ENCODE measurements around the gene SYTL2.
A peak's percentile ranks its signal among the peaks of the same experiment; 100 is the strongest.

SYTL2 gene

GRCh38 chr11:85759915-85760314 lies 51.0 kb downstream of the SYTL2 start:
- DNase-seq = no peak

DNA sequence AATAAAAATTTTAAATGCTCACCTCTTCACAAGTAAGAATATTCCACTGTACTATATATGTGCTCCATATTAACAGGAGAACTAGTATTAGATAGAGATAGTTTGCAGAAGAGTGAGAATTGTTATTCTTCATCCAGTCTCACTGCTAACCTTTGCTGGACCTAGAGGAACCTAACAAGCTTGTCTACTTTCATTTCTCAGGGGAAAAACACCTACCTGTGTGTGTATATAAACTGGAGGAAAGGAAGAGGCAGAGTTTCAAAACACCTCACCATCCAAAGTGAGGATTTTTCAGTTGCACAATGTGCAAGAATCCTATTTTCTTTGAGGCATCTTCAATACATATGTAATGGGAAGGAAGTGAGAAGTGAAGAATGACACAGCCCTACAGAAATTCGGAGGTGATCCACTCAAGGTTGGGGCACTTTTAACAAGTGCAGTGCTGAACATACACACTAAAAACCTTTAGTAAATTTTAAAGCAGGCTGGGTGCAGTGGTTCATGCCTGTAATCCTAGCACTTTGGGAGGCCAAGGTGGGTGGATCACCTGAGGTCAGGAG lies 52.4 kb downstream of the SYTL2 start:
- DNase-seq = no peak

DNA sequence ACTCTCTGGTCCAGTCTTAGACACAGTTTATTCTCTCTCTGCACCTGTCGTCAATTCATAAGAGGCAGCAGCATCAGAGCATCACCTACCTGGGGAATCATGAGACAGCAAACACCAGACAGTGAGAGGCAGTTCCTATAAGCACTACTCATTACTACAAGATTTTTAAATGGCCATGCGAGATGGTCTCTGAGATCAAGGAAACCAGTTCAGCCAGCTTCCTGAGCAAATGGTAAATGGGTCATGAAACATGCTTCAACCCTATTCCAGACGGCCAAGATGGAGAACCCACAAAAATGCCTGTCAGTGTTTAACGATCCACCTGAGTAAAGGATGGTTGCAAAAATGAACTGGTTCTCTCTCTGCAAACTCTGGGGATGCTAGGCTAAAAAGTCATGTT lies 52.9 kb downstream of the SYTL2 start:
- no peak for DNase-seq

DNA sequence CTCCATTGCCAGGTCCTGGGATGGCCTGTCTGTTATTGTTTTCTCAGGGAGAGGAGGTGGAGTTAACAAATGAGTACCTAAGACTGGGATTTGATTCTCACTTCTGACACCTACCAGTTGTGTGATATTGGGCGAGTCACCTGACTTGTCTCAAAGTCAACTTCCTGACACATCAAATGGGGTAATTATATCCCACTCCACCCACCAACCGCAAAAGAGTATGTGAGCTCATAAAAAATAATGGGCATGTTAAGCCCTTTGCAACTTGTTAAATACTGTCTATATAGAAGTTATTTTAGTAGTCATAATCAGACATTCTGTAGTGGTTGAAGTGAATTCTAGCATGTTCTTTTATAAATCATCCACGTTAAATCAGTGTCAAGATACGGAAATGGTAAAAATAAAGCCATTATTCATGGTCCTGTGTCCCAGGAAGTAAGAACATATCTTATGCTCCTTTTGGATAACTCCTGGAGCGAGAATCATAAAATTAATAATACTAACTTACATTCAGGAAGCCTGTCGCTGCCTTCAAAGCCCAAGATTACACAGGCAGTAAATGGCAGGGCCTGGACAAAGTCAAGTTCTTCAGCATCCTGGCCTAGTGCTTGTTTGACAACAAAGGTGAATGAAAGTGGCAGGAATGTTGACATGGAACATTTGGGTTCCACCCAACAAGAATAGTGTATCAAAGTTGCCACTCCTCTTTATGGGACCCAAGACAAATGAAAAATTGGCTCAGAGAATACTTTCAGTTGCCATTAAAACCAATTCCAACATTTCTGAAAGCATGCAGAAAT lies 54.3 kb downstream of the SYTL2 start:
- no peak for DNase-seq

GRCh38 chr11:85755701-85756100 lies 55.2 kb downstream of the SYTL2 start:
- DNase-seq = no peak

DNA sequence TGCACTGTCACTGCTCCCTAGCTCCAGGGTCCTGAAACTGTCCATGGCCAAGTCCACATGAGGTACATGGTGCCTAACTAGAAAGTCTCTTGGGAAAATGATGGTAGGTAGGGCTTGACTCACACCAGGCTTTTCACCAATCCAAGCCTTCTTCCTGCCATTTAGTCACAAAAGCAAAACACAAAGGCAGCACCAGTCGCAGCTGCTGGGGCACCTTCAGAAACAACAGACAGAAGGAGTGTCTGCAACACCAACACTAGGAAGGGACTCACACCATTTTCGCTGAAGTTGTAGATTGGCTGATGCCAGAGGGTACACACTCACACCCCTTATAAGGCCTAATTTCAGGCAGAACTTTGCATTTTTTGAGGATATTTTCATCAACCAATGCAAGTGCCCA lies 55.7 kb downstream of the SYTL2 start:
- no peak for DNase-seq

DNA sequence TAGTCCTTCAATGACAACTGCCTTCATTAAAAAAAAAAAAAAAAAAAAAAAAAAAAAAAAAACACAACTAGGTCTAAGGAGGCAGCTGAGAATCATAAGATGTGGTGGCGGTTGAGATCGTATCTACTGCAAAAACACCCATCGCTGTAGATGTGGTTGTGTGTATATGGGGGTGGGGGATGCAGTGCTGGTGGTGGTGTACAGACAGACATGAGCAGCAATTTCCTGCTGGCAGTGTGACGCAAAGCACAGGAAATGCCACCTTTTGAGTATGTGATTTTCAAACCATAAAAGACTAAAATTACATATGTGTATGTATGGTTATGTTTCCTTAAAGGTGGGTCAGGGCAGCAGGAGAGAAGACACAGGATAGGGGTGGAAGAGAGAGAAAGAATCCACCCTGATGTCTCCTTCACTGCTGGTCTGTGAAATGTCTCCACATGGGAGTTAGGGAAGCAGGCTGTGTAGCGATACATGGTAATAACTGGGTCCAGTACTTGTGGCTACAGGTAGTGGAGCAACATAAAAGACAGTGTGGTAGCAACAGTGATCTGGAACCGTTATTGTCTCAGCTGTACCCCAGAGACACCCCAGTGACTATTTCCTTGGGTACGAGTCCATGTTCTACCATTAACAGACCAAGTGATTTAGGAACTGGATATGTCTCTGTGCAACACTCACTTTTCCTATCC lies 57.9 kb downstream of the SYTL2 start:
- DNase-seq = no peak

DNA sequence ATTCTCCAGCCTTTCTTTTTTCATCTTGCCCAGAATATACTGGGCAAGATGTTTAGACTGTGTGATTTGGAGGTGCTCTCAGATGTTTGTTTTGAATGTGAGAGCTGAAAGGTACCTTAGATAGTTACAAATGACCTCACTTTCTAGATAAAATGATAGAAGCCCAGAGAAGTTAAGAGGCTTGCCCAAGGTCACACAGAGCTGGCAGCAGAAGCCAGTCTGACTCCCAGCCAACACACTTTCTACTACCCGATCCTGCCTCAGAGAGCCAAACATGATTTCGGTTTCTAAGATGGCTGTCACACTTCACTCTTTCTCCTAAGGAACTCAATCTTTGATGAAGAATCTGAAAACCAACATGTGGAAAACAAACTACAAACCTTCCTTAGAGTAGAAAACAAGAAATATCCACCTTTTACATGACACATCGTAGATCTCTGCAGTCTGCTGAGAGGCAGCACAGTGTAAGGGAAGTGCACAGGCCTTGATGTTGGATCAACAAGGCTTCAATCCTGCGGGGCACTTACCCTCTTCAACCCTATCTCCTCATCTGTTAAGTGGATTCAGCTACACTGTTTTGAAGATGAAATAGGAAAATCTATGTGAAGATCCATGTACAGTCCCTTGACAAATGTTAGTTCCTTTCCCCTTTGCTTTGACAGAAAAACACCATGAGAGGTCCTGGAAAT lies 58.6 kb downstream of the SYTL2 start:
- DNase-seq = no peak

DNA sequence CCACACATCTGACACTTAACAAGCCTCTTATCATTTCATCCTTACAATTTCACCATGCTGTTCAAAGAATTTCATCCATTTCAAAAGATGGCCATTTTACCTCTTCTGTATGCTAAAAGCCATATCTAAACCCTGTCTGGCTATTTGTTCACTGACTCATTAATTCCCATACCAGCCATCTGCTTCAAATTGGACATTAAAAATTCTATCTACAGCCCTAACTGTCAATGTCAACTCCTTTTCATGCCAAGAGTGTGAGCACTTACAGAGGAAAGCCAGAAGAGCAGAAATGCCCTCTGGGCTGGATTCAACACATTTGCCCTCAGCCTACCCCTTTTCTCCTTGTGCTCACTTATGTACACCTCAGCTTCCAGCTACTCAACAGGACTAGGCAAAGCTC lies 59.2 kb downstream of the SYTL2 start:
- no peak for DNase-seq

DNA sequence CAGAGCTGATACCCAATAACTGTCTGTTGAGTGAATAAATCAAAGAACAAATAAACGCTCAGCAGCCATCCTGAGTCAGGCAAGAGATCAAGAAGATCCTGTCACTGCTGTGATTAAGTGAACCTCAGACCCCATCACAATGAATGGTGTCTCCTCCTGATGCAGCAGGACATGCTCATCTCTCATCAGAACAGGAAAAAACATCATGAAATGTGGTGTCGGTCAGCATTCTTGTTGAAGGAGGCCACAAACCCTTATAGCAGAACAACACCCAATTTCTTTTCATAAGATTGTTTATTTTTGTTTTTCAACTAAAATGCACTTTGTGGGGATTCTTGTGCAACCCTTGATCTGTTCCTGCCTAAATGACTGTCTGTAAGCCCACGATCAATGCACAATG lies 60.3 kb downstream of the SYTL2 start:
- no peak for DNase-seq

GRCh38 chr11:85749884-85750283 lies 61.1 kb downstream of the SYTL2 start:
- DNase-seq = no peak

- DNase-seq = no peak
These were observed 61.6 kb downstream of the SYTL2 start for GRCh38 chr11:85749287-85749834.

DNA sequence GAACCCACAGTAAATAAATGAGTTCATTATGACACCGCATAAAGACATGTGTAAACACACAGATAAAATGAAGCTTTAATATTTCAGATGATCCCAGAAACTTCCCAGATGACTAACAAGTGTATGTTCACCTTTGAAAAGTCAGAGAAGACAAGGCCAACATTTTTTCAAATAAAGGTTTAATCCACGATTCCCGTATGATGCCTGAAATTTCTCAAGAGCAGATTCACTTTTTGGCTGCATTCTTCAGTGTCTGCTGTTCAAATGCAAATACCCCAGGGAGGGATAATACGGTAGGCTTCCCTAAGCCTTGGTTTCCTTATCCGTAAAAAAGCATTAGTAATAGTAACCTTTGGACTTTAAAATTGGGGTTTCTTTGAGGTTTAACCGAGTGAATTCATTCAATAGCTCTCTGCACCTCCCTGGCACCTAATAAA lies 62.5 kb downstream of the SYTL2 start:
- DNase-seq = no peak

GRCh38 chr11:85746670-85747069 lies 64.3 kb downstream of the SYTL2 start:
- DNase-seq = no peak

GRCh38 chr11:85745626-85746025 lies 65.3 kb downstream of the SYTL2 start:
- no peak for DNase-seq

DNA sequence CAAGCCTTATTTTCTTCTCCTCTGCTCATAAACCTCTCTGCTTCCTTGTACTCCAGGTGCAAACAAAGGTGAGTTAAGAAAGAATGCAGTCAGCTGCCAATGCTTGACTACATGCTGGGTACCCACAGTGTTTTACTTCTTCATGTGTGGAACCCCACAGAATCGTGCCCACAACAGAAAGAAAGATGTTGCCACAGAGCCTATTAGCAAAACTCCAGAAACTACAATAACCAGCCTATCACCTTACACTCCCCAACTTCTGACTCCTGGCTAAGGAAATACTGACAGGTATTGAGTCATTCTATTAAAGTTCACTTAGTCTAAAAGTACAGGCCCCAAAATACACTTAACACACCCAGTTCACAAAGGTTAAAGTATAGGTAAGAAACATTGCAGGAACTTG lies 68.1 kb downstream of the SYTL2 start:
- no peak for DNase-seq

DNA sequence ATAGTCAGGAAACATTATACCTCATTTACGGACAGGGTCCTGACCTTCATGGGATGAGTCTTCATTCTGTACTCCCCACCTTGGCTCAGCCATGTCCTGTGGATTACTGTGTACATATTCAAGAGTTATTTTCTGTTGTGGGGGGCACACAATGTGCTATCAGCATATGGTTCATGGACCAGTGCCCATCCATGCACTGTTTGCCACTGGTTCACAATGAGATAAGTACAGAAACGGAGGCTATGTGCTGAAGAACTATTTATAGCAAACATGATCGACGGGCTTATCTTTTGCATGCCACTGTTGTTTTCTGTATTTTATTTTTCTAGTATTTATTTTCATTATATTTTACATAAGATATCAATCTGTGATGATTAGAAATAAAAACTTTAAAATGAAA lies 68.6 kb downstream of the SYTL2 start:
- DNase-seq = no peak

DNA sequence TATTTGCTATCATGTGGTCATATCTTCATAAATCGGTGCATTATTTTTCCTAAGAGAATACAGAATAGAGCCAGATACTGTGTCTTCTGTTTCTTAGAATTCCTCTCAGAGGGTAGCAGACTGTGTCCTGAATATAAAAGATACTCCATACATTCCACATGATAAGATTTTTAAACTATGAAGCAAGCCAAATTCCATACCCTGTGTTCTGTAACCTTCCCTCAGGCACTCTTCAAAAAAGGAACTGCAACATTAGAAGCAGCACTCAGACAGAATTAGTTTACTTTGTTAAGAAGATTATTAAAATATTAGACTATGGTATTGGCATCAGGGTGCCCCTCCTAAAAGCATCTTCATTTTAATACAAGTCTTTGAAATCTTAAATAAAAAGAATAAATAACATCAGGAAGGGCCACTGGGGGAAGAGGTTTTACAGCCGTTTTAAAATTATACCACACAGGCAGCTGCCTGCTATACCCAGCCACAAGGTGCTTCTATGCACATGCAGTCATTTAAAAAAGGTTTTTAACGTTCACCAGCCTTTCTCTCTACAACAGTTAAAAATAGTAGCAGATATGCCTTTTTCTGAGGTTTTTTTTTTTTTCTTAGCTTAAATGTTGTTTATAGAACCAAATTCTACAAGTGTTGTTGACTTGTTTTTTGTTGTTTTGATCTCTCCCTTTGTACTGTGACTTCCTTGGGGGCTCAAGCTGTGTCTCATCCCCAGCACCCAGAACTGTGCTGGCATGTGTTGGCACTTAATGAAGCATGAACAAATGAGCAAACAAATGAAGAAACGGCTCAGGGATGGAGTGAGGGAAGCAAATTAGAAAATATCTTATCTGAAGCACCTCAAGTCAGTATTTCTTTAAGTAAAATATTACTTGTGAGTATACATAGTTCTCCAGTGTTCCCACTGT lies 70.2 kb downstream of the SYTL2 start:
- DNase-seq = peak in 1 of 2 experiments; percentile 61

DNA sequence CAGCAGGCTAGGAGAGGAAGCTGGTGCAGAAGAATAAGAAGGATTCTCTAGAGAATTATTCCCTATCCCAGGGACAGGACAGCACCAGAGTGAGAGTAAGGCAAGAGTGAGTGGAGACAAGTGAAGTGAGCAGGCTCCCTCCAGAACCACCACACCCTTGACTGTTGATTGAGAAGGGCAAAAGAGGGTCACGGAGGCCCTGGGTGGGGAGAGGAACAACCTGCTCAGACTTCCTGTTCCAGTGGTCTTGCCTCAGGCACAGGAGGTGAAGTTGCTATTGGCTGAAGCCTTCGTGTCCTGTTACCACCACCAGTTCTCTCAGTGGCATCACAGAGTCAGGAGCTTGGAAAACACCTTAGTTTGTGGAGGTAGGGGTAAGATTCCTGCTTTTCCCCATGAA lies 73.2 kb downstream of the SYTL2 start:
- DNase-seq = no peak

DNA sequence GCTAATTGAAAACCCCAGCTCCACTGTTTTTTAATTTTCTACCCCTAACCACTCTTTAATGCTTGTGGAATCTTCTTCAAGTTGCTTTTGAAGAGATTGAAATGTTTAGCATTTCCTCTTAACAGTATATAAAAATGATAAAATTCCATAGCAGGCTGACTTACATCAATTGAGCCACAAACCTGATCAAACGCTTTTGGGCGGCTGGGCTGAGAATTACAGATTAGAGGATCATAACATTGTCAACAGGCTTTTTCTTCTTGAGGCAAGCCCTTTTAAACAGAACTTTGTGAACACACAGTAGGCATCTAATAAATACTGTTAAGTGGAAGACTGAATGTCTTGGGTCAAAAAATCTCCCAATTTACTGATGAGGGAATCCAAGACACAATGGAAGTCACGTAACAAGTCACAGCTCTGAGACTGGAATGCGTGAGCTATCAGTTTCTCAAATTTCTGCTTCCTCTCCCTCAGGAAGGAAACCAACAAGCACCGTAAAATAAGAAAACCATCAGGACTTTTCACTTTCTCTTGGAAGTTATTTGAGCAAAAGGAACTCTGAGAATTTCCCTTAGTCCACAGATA lies 75.0 kb downstream of the SYTL2 start:
- DNase-seq = no peak

- DNase-seq = no peak
These were observed 78.0 kb downstream of the SYTL2 start for GRCh38 chr11:85732965-85733364.

DNA sequence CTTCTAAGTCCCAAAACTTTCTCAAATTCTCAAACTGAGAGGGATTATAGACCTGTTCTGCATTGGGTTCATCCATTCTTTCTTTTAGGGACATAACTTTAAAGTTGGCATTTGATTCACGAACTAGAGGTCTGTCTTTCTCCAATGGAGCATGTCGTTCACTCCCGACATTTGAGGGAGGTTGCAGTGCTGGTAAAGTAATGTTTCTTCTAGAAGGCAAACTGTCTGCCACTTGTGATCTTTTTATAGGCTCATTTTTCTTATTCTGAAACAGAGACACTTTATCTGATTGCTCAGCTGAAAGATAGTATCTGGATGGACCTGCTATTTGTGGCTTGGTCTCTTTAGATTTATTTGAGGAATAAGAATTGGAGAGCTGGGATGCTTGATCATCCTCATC lies 84.6 kb downstream of the SYTL2 start:
- DNase-seq = no peak

Measured in NCI-H526 (cell line).